IPS-18c (cell line): ENCODE measurements around the gene CD8B2.
"Not testable (repeated sequence)": the region's sequence is repeated elsewhere in the genome, so short reads cannot be mapped to it uniquely, and the experiment has no call there.

Experiments
- H3K4me3 ChIP-seq: 2 replicates; pipeline ENCODE4 v1.7.0; 2013; ENCODE audit warnings: low read depth, mild to moderate bottlenecking, low read length, moderate library complexity; ENCODE audit not compliant: insufficient read depth
- H3K9me3 ChIP-seq: one replicate; pipeline ENCODE4 v1.6.1; 2013; ENCODE audit warnings: mild to moderate bottlenecking, low read length, moderate library complexity; ENCODE audit not compliant: control insufficient read depth, insufficient read depth

The CD8B2 gene

DNA sequence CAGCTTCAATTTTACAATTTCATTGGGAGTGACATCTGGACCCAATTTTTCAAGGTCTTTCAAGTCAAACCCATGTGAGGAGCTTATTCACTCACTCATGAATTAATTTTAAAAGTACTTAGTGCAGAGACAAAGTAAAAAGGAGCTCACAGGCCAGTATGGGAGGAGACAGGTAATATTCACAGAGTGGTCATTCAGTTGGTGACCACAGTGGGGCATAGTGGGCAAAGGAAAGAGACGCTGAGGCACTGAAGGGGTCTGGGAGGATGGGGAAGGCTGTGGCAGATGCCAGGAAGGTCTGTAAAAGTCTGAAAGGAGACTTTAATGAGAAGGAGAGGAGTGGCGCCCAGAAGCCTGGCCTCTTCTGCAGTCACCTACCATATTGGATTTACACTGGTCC, 76.0 kb downstream of the CD8B2 start:
- H3K9me3 ChIP-seq: peaks cover 8% of the 10 kb centered on the region

DNA sequence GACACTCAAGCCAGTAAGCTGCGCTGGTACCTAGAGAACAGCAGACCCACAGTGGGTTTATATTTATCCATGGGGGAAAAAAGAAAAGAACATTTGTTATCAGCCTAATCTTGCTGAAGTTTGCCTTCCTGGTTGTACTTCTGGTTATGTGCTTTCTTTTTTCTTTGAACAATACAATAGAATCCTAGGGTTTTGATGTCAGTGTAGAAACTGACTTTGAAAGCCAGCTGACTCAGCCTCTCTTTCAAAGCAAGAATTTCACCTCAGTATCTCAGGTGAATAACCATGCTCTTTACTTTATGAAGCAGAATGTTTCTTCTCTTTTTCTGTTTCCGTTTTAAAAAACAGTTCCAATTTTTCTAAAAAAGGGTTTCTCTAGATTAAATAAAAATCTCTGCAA, 78.4 kb downstream of the CD8B2 start:
- Histone ChIP-seq H3K9me3 (no peaks in the 10 kb centered on the region), H3K4me3 (no peak overlapping the region)

More for the DNA sequence above, 76.0 kb downstream of the CD8B2 start:
- H3K4me3 ChIP-seq: no peak overlapping the region

DNA sequence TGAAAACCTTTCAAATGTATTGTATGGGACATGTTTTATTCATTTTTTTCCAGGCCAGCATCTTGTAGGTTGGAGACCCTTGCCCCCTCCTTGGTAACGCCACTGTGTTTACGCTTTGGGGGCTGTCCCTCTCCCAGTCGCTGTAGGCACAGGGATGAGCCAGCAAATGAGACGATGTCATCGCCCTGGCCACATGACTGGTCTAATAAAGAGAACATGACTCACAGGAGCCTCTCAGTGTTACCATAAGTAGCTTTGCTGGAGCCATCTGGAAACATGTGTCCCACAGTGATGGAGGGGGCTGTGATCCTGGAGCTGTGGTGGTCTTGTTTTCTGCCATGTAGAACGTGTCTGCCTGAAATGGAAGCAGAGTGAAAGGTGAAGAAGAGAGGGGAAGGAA, 78.9 kb downstream of the CD8B2 start:
- no peak overlapping the region for H3K4me3 ChIP-seq
- no peaks in the 10 kb centered on the region for H3K9me3 ChIP-seq

DNA sequence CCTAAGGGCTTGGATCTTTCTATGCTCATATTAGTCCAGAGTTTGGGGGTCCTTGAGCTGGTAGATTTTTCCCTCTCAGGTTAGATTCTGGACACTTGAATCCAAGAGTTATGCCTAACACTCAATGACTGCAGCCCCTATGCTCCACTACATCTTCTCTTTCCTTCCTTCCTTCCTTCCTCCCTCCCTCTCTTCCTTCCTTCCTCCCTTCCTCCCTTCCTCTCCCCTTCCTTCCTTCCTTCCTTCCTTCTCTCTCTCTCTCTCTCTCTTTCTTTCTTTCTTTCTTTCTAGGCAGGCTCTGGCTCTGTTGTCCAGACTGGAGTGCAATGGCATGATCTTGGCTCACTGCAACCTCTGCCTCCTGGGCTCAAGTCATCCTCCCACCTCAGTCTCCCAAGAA, 79.3 kb downstream of the CD8B2 start:
- H3K9me3 ChIP-seq, H3K4me3 ChIP-seq: not testable (repeated sequence)

DNA sequence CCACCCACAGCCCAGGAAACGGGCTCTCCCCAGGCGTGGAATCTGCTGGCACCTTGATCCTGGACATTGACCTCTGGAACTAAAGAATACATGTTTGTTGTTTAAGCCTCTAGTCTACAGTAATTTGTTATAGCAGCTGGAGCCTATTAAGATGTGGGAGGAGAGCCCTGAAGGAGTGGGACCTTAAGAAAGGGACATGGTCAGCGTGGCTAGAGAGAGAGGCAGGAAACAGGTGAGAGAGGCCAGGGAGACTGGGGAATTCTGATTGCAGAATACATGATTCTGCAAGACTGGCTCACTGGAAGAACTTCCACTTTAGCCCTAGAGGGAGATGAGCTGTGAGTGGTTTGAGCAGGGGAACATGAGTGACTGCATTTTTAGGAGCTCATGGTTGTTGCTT, 83.2 kb downstream of the CD8B2 start:
- no peak overlapping the region for H3K4me3 ChIP-seq

More for the DNA sequence above, 83.2 kb downstream of the CD8B2 start:
- H3K9me3 ChIP-seq: no peaks in the 10 kb centered on the region
